ENCODE results near the gene DSEL.

Gene DSEL

GRCh38 chr18:67531929-67532328 is 15.4 kb upstream of the DSEL start:
- TF ChIP-seq CTCF (IDR thresholded peaks at IDR 0.05; ENCODE audit: low read depth, low read length, missing control alignments), result no peak
- no peak overlapping the region for H3K4me3 ChIP-seq (ENCODE audit: low read depth, low read length)
- DNase-seq (ENCODE audit: low read depth), result no peak

- no peak overlapping the region for H3K4me3 ChIP-seq (ENCODE audit: low read depth, low read length)
These were observed 9.0 kb upstream of the DSEL start for GRCh38 chr18:67525328-67526099.

GRCh38 chr18:67520351-67520921 is 3.9 kb upstream of the DSEL start:
- no peak for DNase-seq (ENCODE audit: low read depth)
- no peak for TF ChIP-seq CTCF (IDR thresholded peaks at IDR 0.05; ENCODE audit: low read depth, low read length, missing control alignments)
- no peak overlapping the region for H3K4me3 ChIP-seq (ENCODE audit: low read depth, low read length)

More at GRCh38 chr18:67525328-67526099, 9.0 kb upstream of the DSEL start:
- DNase-seq (ENCODE audit: low read depth), result no peak
- no peak for TF ChIP-seq CTCF (IDR thresholded peaks at IDR 0.05; ENCODE audit: low read depth, low read length, missing control alignments)

GRCh38 chr18:67519592-67519991 is 3.1 kb upstream of the DSEL start:
- no peak overlapping the region for H3K4me3 ChIP-seq (ENCODE audit: low read depth, low read length)
- TF ChIP-seq CTCF (IDR thresholded peaks at IDR 0.05; ENCODE audit: low read depth, low read length, missing control alignments), result no peak
- DNase-seq (ENCODE audit: low read depth), result no peak

- no peak for DNase-seq (ENCODE audit: low read depth)
- no peak for TF ChIP-seq CTCF (IDR thresholded peaks at IDR 0.05; ENCODE audit: low read depth, low read length, missing control alignments)
These were observed 2.0 kb upstream of the DSEL start for GRCh38 chr18:67518566-67518965.

GRCh38 chr18:67517444-67517765 is 885 bp upstream of the DSEL start:
- TF ChIP-seq CTCF (IDR thresholded peaks at IDR 0.05; ENCODE audit: low read depth, low read length, missing control alignments), result no peak

More at GRCh38 chr18:67518566-67518965, 2.0 kb upstream of the DSEL start:
- H3K4me3 ChIP-seq (ENCODE audit: low read depth, low read length), result no peak overlapping the region

More at GRCh38 chr18:67517444-67517765, 885 bp upstream of the DSEL start:
- no peak overlapping the region for H3K4me3 ChIP-seq (ENCODE audit: low read depth, low read length)
- no peak for DNase-seq (ENCODE audit: low read depth)

Data from GM12864 (cell line).